PC-3 (cell line): ENCODE results near the gene TMEM38B.

ENCODE experiments used
- EZH2 ChIP-seq: fragments of 300-600 bp; sonication (generic); IDR thresholded peaks from one replicate; pipeline ENCODE4 v1.6.1; 2017; ENCODE audit warnings: antibody characterized with exemption, mild to moderate bottlenecking, low read length; ENCODE audit not compliant: unreplicated experiment
- EZH2phosphoT487 ChIP-seq: fragments of 300-600 bp; sonication (generic); IDR thresholded peaks from 2 replicates; pipeline ENCODE4 v1.6.1; 2018; ENCODE audit warnings: mild to moderate bottlenecking, antibody characterized with exemption, low read length, borderline replicate concordance
- TF ChIP-seq, protein P1 (sequence below): fragments of 300-600 bp; sonication (generic); conservative IDR thresholded peaks from 2 replicates; pipeline ENCODE4 v1.5.1; 2017; ENCODE audit warnings: antibody characterized with exemption, low read depth, mild to moderate bottlenecking, low read length

- TF ChIP-seq, protein P1, sequence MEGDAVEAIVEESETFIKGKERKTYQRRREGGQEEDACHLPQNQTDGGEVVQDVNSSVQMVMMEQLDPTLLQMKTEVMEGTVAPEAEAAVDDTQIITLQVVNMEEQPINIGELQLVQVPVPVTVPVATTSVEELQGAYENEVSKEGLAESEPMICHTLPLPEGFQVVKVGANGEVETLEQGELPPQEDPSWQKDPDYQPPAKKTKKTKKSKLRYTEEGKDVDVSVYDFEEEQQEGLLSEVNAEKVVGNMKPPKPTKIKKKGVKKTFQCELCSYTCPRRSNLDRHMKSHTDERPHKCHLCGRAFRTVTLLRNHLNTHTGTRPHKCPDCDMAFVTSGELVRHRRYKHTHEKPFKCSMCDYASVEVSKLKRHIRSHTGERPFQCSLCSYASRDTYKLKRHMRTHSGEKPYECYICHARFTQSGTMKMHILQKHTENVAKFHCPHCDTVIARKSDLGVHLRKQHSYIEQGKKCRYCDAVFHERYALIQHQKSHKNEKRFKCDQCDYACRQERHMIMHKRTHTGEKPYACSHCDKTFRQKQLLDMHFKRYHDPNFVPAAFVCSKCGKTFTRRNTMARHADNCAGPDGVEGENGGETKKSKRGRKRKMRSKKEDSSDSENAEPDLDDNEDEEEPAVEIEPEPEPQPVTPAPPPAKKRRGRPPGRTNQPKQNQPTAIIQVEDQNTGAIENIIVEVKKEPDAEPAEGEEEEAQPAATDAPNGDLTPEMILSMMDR: no peak
- TF ChIP-seq EZH2: no peak
- TF ChIP-seq EZH2phosphoT487: no peak
These were observed 17.5 kb downstream of the TMEM38B start for GRCh38 chr9:105711867-105712266.
